ENCODE measurements around the gene ATF7IP.

ATF7IP gene

DNA sequence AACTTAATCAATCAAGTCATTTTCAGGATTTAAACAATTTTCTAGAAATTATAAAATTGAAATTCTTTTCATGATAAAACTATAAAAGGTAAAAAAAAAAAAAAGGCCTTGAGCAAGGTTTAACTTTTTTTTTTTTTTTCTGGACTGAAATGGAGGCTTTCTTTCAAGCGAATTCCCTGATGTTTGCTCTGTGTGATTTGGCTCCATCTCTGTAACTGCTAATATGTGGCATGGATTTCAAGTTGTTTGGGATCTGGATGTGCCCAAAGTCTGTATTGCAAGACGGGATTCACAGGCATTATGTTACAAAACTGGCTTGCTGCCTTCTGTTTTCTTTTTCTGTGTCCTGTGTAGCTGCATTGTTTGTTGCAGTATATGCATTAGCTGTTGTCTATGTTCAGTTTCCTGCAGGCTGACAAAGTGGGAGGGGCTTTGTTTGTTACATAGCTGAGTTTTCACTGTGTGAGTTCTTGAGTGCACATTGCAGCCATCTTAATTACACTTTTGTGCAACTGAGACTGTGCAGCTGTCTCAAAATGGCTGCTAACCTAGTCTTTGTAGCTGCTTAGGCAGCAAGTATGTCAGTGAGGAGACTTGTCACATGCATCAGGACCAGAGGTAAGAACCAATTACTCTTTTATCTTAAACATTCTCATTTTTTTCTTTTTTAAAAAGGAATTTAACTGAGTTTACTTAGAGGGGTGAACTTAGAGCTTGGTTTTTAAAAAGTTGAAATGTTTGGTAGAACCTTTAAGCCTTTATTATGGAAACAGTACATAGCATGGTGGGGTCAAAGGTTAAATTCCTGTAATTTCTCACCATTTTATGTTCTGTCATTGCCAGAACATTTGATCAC lies 19.5 kb downstream of the ATF7IP start:
- FAIRE-seq (peak; percentile 97), DNase-seq (ENCODE audit: insufficient read length, low spot score) (no peak)
- TF ChIP-seq SPI1 (IDR thresholded peaks at IDR 0.05; ENCODE audit: low read depth, low read length) (no peak), POLR2AphosphoS5 (IDR thresholded peaks at IDR 0.05; ENCODE audit: low read depth, low read length) (peak; percentile 56; the same call in 1 of the 2 replicates), POLR2A (IDR thresholded peaks at IDR 0.05; ENCODE audit: low read depth, low read length) (peak; percentile 67), TAF1 (IDR thresholded peaks at IDR 0.05; ENCODE audit: low read depth, low read length) (peak; percentile 82), PAX5 (IDR thresholded peaks at IDR 0.05; ENCODE audit: insufficient read depth, low read length, severe bottlenecking) (no peak), POU2F2 (IDR thresholded peaks at IDR 0.05; ENCODE audit: low read depth, low read length) (no peak)

GRCh38 chr12:14387219-14387871 lies 21.9 kb downstream of the ATF7IP start:
- peak; percentile 5 for FAIRE-seq
- TF ChIP-seq POLR2AphosphoS5 (IDR thresholded peaks at IDR 0.05; ENCODE audit: low read depth, low read length): no peak
- no peak for TF ChIP-seq TAF1 (IDR thresholded peaks at IDR 0.05; ENCODE audit: low read depth, low read length)
- no peak for TF ChIP-seq PAX5 (IDR thresholded peaks at IDR 0.05; ENCODE audit: insufficient read depth, low read length, severe bottlenecking)
- TF ChIP-seq POLR2A (IDR thresholded peaks at IDR 0.05; ENCODE audit: low read depth, low read length): no peak
- TF ChIP-seq POU2F2 (IDR thresholded peaks at IDR 0.05; ENCODE audit: low read depth, low read length): no peak
- TF ChIP-seq SPI1 (IDR thresholded peaks at IDR 0.05; ENCODE audit: low read depth, low read length): no peak
- no peak for DNase-seq (ENCODE audit: insufficient read length, low spot score)

GRCh38 chr12:14390449-14390848 lies 25.0 kb downstream of the ATF7IP start:
- no peak for FAIRE-seq
- TF ChIP-seq POU2F2 (IDR thresholded peaks at IDR 0.05; ENCODE audit: low read depth, low read length): no peak
- no peak for TF ChIP-seq POLR2A (IDR thresholded peaks at IDR 0.05; ENCODE audit: low read depth, low read length)
- TF ChIP-seq TAF1 (IDR thresholded peaks at IDR 0.05; ENCODE audit: low read depth, low read length): no peak
- no peak for TF ChIP-seq POLR2AphosphoS5 (IDR thresholded peaks at IDR 0.05; ENCODE audit: low read depth, low read length)
- TF ChIP-seq PAX5 (IDR thresholded peaks at IDR 0.05; ENCODE audit: insufficient read depth, low read length, severe bottlenecking): no peak
- no peak for TF ChIP-seq SPI1 (IDR thresholded peaks at IDR 0.05; ENCODE audit: low read depth, low read length)

DNA sequence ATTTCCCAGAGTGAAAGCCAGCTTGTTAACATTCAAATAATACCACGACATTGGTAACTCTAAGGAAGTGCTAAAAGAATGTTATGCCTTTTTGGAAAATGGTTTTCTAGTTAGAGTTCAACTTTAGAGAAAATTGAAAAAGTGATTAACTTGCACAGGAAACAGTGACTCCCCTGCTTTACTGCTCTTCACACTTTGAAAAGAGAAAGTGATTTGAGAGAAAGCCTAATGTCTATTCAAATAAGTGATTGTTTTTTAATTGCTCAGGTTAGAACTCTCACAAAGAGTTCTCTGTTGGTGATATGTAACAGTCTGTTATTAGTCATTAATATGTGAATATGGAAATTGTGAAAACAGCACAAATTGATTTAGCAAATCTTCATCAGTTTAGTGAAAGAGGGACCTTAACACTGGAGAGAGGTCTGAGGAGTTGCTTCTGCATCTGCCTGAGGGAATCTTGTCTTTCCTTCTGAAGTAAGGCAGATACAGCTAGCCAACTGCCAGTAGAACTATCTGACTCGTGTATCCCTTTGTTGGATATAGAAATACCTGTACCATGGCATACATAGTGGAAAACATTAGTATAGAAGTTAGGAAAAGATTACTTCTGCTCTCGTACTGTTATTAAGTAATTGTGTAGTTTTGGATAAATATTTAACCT lies 25.5 kb downstream of the ATF7IP start:
- no peak for TF ChIP-seq TAF1 (IDR thresholded peaks at IDR 0.05; ENCODE audit: low read depth, low read length)
- TF ChIP-seq SPI1 (IDR thresholded peaks at IDR 0.05; ENCODE audit: low read depth, low read length): no peak
- TF ChIP-seq POLR2A (IDR thresholded peaks at IDR 0.05; ENCODE audit: low read depth, low read length): no peak
- TF ChIP-seq PAX5 (IDR thresholded peaks at IDR 0.05; ENCODE audit: insufficient read depth, low read length, severe bottlenecking): no peak
- no peak for TF ChIP-seq POLR2AphosphoS5 (IDR thresholded peaks at IDR 0.05; ENCODE audit: low read depth, low read length)
- no peak for TF ChIP-seq POU2F2 (IDR thresholded peaks at IDR 0.05; ENCODE audit: low read depth, low read length)
- DNase-seq (ENCODE audit: insufficient read length, low spot score): no peak
- FAIRE-seq: peak; percentile 71

More at GRCh38 chr12:14390449-14390848, 25.0 kb downstream of the ATF7IP start:
- DNase-seq (ENCODE audit: insufficient read length, low spot score): no peak

- no peak for DNase-seq (ENCODE audit: insufficient read length, low spot score)
- no peak for FAIRE-seq
- TF ChIP-seq PAX5 (IDR thresholded peaks at IDR 0.05; ENCODE audit: insufficient read depth, low read length, severe bottlenecking): no peak
- TF ChIP-seq POU2F2 (IDR thresholded peaks at IDR 0.05; ENCODE audit: low read depth, low read length): no peak
- TF ChIP-seq POLR2A (IDR thresholded peaks at IDR 0.05; ENCODE audit: low read depth, low read length): no peak
- no peak for TF ChIP-seq SPI1 (IDR thresholded peaks at IDR 0.05; ENCODE audit: low read depth, low read length)
- TF ChIP-seq POLR2AphosphoS5 (IDR thresholded peaks at IDR 0.05; ENCODE audit: low read depth, low read length): no peak
- TF ChIP-seq TAF1 (IDR thresholded peaks at IDR 0.05; ENCODE audit: low read depth, low read length): no peak
These were observed 28.3 kb downstream of the ATF7IP start for GRCh38 chr12:14393751-14394150.

- TF ChIP-seq POLR2A (IDR thresholded peaks at IDR 0.05; ENCODE audit: low read depth, low read length) (peak; percentile 50; the same call in 1 of the 2 replicates), TAF1 (IDR thresholded peaks at IDR 0.05; ENCODE audit: low read depth, low read length) (no peak), POU2F2 (IDR thresholded peaks at IDR 0.05; ENCODE audit: low read depth, low read length) (peak; percentile 87)
- FAIRE-seq (peak; percentile 91), DNase-seq (ENCODE audit: insufficient read length, low spot score) (no peak)
These were observed 29.0 kb downstream of the ATF7IP start for GRCh38 chr12:14394317-14395073.

- FAIRE-seq: peak; percentile 78
- no peak for DNase-seq (ENCODE audit: insufficient read length, low spot score)
These were observed 29.7 kb downstream of the ATF7IP start for GRCh38 chr12:14395074-14395778.

DNA sequence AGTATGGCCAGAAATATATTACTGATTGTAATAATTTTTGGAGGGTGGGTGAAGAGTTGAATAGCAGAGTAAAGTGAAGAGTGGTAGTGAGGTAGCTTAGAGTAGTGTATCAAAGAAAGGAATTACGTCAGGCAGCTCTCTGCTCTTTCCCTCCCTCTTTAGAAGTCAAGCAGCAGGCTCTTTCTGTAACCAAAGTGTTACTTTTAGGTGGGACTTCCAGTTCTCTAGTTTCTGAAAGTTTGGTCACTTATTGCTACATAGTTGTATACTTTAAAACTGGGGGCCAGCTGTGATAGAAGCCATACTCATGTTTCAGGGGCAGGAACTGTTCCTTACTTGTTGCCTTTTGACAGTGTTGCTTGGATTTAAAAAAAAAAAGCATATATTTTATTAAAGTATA lies 30.6 kb downstream of the ATF7IP start:
- TF ChIP-seq SPI1 (IDR thresholded peaks at IDR 0.05; ENCODE audit: low read depth, low read length) (peak; percentile 28; the same call in 1 of the 2 replicates), POLR2A (IDR thresholded peaks at IDR 0.05; ENCODE audit: low read depth, low read length) (no peak)
- FAIRE-seq: peak; percentile 38
- DNase-seq (ENCODE audit: insufficient read length, low spot score): no peak

More at GRCh38 chr12:14395074-14395778, 29.7 kb downstream of the ATF7IP start:
- TF ChIP-seq POU2F2 (IDR thresholded peaks at IDR 0.05; ENCODE audit: low read depth, low read length) (no peak), SPI1 (IDR thresholded peaks at IDR 0.05; ENCODE audit: low read depth, low read length) (peak; percentile 92)

Data from GM12891 (cell line).